Trophoblast cell (in vitro differentiated cells and primary cell): ENCODE results near the gene GFM1.

Experiments
- DNase-seq, 2 donors: peaks; one replicate each; pipeline ENCODE4 v3.0.0-alpha.2; 2016
- H2AFZ ChIP-seq: 2 replicates; pipeline ENCODE4 v1.6.1; 2013; ENCODE audit warnings: low read length, moderate library complexity, mild to moderate bottlenecking; ENCODE audit not compliant: insufficient read depth, poor library complexity
- H2AK5ac ChIP-seq: 2 replicates; pipeline ENCODE4 v1.6.1; 2013; ENCODE audit warnings: mild to moderate bottlenecking, low read length
- H2BK120ac ChIP-seq: 2 replicates; pipeline ENCODE4 v1.6.1; 2013; ENCODE audit warnings: low read length, mild to moderate bottlenecking, moderate library complexity; ENCODE audit not compliant: insufficient read depth, poor library complexity
- H2BK12ac ChIP-seq: 2 replicates; pipeline ENCODE4 v1.6.1; 2013; ENCODE audit warnings: mild to moderate bottlenecking, low read length, moderate library complexity
- H2BK5ac ChIP-seq: 2 replicates; pipeline ENCODE4 v1.6.1; 2013; ENCODE audit warnings: low read length, low read depth, moderate library complexity, mild to moderate bottlenecking; ENCODE audit not compliant: poor library complexity
- H3K14ac ChIP-seq: 2 replicates; pipeline ENCODE4 v1.6.1; 2013; ENCODE audit warnings: mild to moderate bottlenecking, low read length
- H3K18ac ChIP-seq: 2 replicates; pipeline ENCODE4 v1.6.1; 2013; ENCODE audit warnings: mild to moderate bottlenecking, low read length
- H3K23ac ChIP-seq: 2 replicates; pipeline ENCODE4 v1.6.1; 2013; ENCODE audit warnings: low read length
- H3K27ac ChIP-seq: 2 replicates; pipeline ENCODE4 v1.5.1; 2013; ENCODE audit warnings: low read depth, mild to moderate bottlenecking, inconsistent platforms, low read length, moderate library complexity
- H3K27me3 ChIP-seq: 2 replicates; pipeline ENCODE4 v1.6.1; 2013; ENCODE audit warnings: inconsistent platforms, mild to moderate bottlenecking, low read length, moderate library complexity; ENCODE audit not compliant: insufficient read depth
- H3K36me3 ChIP-seq, 2 experiments: 1 replicate in 1 of 2; 2 replicates in 1 of 2; pipeline ENCODE4 v1.6.1; 2013; ENCODE audit warnings: low read length in 2 of 2, mild to moderate bottlenecking in 2 of 2, moderate library complexity in 1 of 2; ENCODE audit not compliant: insufficient read depth in 2 of 2, control insufficient read depth in 1 of 2
- H3K4ac ChIP-seq: 2 replicates; pipeline ENCODE4 v1.6.1; 2013; ENCODE audit warnings: low read depth, mild to moderate bottlenecking, low read length, moderate library complexity
- H3K4me1 ChIP-seq, 2 experiments: 1 replicate in 1 of 2; 2 replicates in 1 of 2; pipeline ENCODE4 v1.6.1; 2013; ENCODE audit warnings: low read length in 2 of 2, mild to moderate bottlenecking in 2 of 2, moderate library complexity in 1 of 2; ENCODE audit not compliant: insufficient read depth in 2 of 2, control insufficient read depth in 1 of 2
- H3K4me2 ChIP-seq: 2 replicates; pipeline ENCODE4 v1.6.1; 2013; ENCODE audit warnings: inconsistent platforms, mild to moderate bottlenecking, low read length, moderate library complexity
- H3K4me3 ChIP-seq: 2 replicates; pipeline ENCODE4 v1.5.1; 2013; ENCODE audit warnings: mild to moderate bottlenecking, low read depth, low read length, inconsistent platforms
- H3K79me1 ChIP-seq: one replicate; pipeline ENCODE4 v1.6.1; 2013; ENCODE audit warnings: low read length
- H3K79me2 ChIP-seq: 2 replicates; pipeline ENCODE4 v1.6.1; 2013; ENCODE audit warnings: low read length, mild to moderate bottlenecking; ENCODE audit not compliant: control insufficient read depth, insufficient read depth, poor library complexity
- H3K9ac ChIP-seq: 2 replicates; pipeline ENCODE4 v1.6.1; 2013; ENCODE audit warnings: mild to moderate bottlenecking, low read length
- H3K9me3 ChIP-seq: 2 replicates; pipeline ENCODE4 v1.6.1; 2013; ENCODE audit warnings: low read depth, mild to moderate bottlenecking, control low read depth, inconsistent platforms, low read length; ENCODE audit not compliant: insufficient read depth
- H4K12ac ChIP-seq: 2 replicates; pipeline ENCODE4 v1.6.1; 2013; ENCODE audit warnings: low read depth, mild to moderate bottlenecking, low read length, moderate library complexity
- H4K8ac ChIP-seq: 2 replicates; pipeline ENCODE4 v1.6.1; 2013; ENCODE audit warnings: low read depth, mild to moderate bottlenecking, low read length, moderate library complexity
- H4K91ac ChIP-seq: one replicate; pipeline ENCODE4 v1.6.1; 2013; ENCODE audit warnings: low read depth, mild to moderate bottlenecking, low read length, moderate library complexity
- WGBS: extraction: QIAGEN DNeasy Blood & Tissue Kit; methylation state at CpG from one replicate; pipeline ENCODE4 v1.1.7; 2013; ENCODE audit warnings: missing lambda C conversion rate; ENCODE audit not compliant: insufficient read length, insufficient coverage; ENCODE audit errors: extremely low coverage; 5-methylcytosine and 5-hydroxymethylcytosine counted together

GFM1 gene

GRCh38 chr3:158672215-158673176 lies 28.2 kb downstream of the GFM1 start, which contains the start of gene LXN:
Gene LXN, minus strand, starts transcription at chr3:158672648. Its CDS starts 170 bp downstream, at chr3:158672478.
- peak within 1 kb of the TSS; percentile 29 for H3K14ac ChIP-seq
- peaks cover 0 to 2% of the 10 kb centered on the region in 2 experiments for H3K4me1 ChIP-seq
- no peaks in the 10 kb centered on the region for H3K9me3 ChIP-seq
- H3K27ac ChIP-seq: no peak within 1 kb of the TSS
- H3K79me2 ChIP-seq: no peaks in the 10 kb centered on the region
- H3K4me3 ChIP-seq: peak within 1 kb of the TSS; percentile 66
- no CpG with 5 or more reads among the region's 30 CpGs for WGBS
- peak; percentile 92 to 94 for DNase-seq
- H2AK5ac ChIP-seq: no peak within 1 kb of the TSS
- H4K8ac ChIP-seq: peak within 1 kb of the TSS; percentile 80
- no peak within 1 kb of the TSS for H3K23ac ChIP-seq
- peak within 1 kb of the TSS; percentile 8 for H4K91ac ChIP-seq
- H3K9ac ChIP-seq: peak within 1 kb of the TSS; percentile 55
- no peak within 1 kb of the TSS for H2BK120ac ChIP-seq
- H3K36me3 ChIP-seq: peaks cover 3 to 6% of the 10 kb centered on the region in 2 experiments
- no peak within 1 kb of the TSS for H2BK5ac ChIP-seq
- H3K18ac ChIP-seq: no peak within 1 kb of the TSS
- no peaks in the 10 kb centered on the region for H3K27me3 ChIP-seq
- no peaks in the 10 kb centered on the region for H3K79me1 ChIP-seq
- peak within 1 kb of the TSS; percentile 68 for H3K4me2 ChIP-seq
- no peak within 1 kb of the TSS for H3K4ac ChIP-seq
- peak within 1 kb of the TSS; percentile 45 for H4K12ac ChIP-seq
- H2BK12ac ChIP-seq: no peak within 1 kb of the TSS
- H2AFZ ChIP-seq: peak within 1 kb of the TSS; percentile 48

GRCh38 chr3:158678687-158679086 lies 34.4 kb downstream of the GFM1 start:
- WGBS: no CpG with 5 or more reads among the region's 2 CpGs
- Histone ChIP-seq H3K4me1 (no peaks in the 10 kb centered on the region), H4K12ac (no peak overlapping the region), H4K8ac (no peak overlapping the region), H3K23ac (no peak overlapping the region), H2BK5ac (no peak overlapping the region), H2AFZ (no peak overlapping the region), H3K36me3 (peaks cover 1 to 3% of the 10 kb centered on the region in 2 experiments), H2BK12ac (no peak overlapping the region), H3K27ac (no peak overlapping the region), H4K91ac (no peak overlapping the region), H3K9ac (no peak overlapping the region), H3K4ac (no peak overlapping the region), H2AK5ac (no peak overlapping the region), H3K18ac (no peak overlapping the region), H3K9me3 (no peaks in the 10 kb centered on the region), H3K4me2 (no peak overlapping the region), H2BK120ac (no peak overlapping the region), H3K79me2 (no peaks in the 10 kb centered on the region), H3K79me1 (no peaks in the 10 kb centered on the region), H3K27me3 (no peaks in the 10 kb centered on the region), H3K14ac (no peak overlapping the region), H3K4me3 (no peak overlapping the region)
- no peak for DNase-seq

- no peak overlapping the region for H3K4me3 ChIP-seq
- H2BK5ac ChIP-seq: no peak overlapping the region
- no peak overlapping the region for H3K9ac ChIP-seq
- no peak overlapping the region for H3K14ac ChIP-seq
- H4K12ac ChIP-seq: no peak overlapping the region
- no peak overlapping the region for H2BK12ac ChIP-seq
- H2BK120ac ChIP-seq: no peak overlapping the region
- no peaks in the 10 kb centered on the region for H3K9me3 ChIP-seq
- no peak overlapping the region for H3K27ac ChIP-seq
- H3K4me1 ChIP-seq: no peaks in the 10 kb centered on the region
- H4K8ac ChIP-seq: no peak overlapping the region
- H3K18ac ChIP-seq: no peak overlapping the region
- peaks cover 2 to 3% of the 10 kb centered on the region in 2 experiments for H3K36me3 ChIP-seq
- no peak overlapping the region for H3K23ac ChIP-seq
- H2AFZ ChIP-seq: no peak overlapping the region
- no peak overlapping the region for H3K4ac ChIP-seq
- H3K79me1 ChIP-seq: no peaks in the 10 kb centered on the region
- whole genome bisulfite sequencing: no CpG with 5 or more reads among the region's 1 CpG
- no peaks in the 10 kb centered on the region for H3K27me3 ChIP-seq
- DNase-seq: no peak
- H3K79me2 ChIP-seq: no peaks in the 10 kb centered on the region
- no peak overlapping the region for H4K91ac ChIP-seq
- no peak overlapping the region for H2AK5ac ChIP-seq
- H3K4me2 ChIP-seq: no peak overlapping the region
These were observed 35.2 kb downstream of the GFM1 start for GRCh38 chr3:158679547-158680000.

- Histone ChIP-seq H3K79me2 (no peaks in the 10 kb centered on the region), H3K14ac (no peak overlapping the region), H2BK12ac (no peak overlapping the region), H2BK5ac (no peak overlapping the region), H2BK120ac (no peak overlapping the region), H4K8ac (no peak overlapping the region), H2AK5ac (no peak overlapping the region), H3K9ac (no peak overlapping the region), H3K23ac (no peak overlapping the region), H3K4me1 (no peaks in the 10 kb centered on the region), H3K4me3 (no peak overlapping the region), H4K91ac (no peak overlapping the region), H2AFZ (no peak overlapping the region), H3K27ac (no peak overlapping the region), H3K4ac (no peak overlapping the region), H3K4me2 (no peak overlapping the region), H3K36me3 (peaks cover 2 to 3% of the 10 kb centered on the region in 2 experiments), H3K27me3 (no peaks in the 10 kb centered on the region), H4K12ac (no peak overlapping the region), H3K9me3 (no peaks in the 10 kb centered on the region), H3K18ac (no peak overlapping the region), H3K79me1 (no peaks in the 10 kb centered on the region)
- DNase-seq: no peak
- WGBS: no CpG with 5 or more reads among the region's 2 CpGs
These were observed 36.5 kb downstream of the GFM1 start for GRCh38 chr3:158680861-158681260.
